ENCODE measurements around the gene FAM3B.

Gene FAM3B

DNA sequence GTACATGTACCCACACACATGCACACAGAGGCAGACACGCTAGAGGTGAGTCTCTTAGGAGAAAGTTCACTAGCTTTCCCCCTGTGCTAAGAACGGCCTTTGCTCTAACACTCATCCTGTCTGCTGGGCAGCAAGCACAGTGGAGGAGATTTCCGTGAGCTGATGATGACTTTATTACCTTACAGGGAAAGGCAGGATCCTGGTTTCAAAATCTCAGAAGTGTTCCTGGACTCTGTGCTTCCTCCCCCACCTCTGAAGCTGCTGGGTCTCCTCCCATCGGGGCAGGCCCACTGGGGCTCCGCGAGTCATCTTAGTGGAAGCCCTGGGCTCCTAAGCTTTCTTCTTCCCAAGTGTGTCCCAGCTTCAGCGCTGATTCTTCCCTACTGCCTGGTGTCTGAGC, 2.7 kb downstream of the FAM3B start:
- no peak for DNase-seq (ENCODE audit: low read depth)

DNA sequence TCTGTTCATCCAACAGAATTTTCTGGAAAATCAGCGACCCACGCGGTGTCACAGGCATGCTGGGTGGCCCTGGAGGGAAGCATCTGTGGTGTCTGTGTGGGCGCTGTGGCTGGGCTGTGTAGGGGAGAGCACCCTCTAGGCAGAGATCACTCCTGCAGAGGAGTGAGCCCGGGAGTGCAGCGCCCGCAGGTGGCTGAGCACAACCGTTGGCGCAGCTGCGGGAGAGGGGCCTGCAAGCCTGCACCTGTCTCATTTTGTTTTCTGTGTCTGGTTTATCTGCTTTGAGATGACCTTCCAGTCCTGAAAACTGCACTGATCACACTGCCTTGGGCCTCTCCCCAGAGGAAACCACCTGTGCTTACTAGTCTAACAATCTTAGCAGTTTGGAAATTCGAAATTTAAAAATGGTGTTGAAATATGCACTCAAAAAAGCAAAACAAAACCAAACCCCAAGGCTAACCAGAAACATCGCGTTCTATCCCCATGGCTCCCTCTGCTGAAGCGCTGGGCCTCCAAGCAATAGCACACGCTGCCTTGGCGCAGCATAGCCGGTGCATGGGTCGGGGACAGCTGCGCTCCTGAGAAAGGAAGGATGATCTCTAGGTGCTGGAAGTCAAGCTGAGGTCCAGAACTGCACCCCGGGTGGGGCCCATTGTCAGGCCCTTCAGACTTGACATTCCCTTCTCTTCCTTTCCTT, 4.8 kb downstream of the FAM3B start:
- no peak for DNase-seq (ENCODE audit: low read depth)

DNA sequence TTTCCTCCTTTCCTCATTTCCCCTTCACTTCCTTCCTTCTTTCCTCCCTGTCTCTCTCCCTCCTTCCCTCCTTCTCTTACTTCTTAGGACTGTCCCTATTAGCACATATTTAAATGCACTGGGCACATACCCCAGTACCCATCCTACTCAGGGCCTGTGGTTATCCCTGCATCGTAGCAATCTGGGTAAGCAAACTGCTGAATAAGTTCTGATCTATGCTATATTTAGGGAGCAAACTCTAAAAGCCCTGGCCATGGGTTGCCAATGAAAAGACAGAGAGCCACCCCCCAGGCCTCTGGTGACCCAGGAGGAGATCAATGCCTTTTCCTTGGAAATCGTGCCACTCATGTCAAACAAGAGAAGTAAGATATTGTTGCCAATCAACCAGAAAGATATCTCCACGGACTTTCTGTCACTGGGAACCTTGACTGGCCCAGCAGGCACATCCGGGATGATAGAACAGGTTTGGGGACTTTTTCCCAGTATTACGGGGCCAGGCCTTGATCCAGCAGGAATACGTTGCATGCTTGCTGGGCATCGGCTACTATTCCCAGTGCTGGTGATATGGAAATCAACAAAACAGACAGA, 5.4 kb downstream of the FAM3B start:
- no peak for DNase-seq (ENCODE audit: low read depth)

DNA sequence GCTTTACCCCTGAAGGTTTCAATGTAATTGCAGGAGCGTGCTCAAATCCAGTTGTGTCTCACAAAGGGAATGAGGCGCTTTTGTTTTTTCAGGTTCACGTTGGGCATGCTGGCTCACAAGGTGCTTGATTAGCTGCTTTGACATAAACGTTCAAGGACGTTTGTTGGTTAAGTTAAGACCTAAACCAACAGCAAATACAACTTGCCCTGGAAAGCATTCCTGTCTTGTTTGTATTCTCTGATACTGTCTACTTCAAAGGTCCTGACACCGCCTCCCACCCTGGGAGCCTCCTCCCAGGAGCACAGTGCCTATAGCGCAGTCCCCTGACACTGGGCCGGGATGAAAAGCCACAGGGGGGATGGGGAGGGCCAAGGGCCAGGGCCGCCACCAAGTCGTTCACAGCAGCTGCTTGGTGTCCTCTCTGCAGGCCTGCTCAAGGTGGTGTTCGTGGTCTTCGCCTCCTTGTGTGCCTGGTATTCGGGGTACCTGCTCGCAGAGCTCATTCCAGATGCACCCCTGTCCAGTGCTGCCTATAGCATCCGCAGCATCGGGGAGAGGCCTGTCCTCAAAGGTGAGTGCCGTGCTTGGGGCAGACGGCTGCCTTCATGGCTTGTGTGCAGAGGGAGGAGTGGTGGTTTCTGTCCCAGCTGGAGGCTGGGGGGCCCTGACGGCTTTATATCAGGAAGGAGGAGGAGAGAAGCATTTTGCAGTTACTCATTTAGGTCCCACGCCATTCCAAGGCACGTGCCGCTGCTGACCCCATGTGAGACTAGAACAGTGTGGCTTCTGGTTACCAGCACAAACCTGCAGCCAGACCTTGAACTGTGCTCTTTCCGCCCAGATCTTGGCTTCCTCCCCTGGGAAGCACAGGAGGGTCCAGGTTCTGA, 6.1 kb downstream of the FAM3B start:
- no peak for DNase-seq (ENCODE audit: low read depth)

DNA sequence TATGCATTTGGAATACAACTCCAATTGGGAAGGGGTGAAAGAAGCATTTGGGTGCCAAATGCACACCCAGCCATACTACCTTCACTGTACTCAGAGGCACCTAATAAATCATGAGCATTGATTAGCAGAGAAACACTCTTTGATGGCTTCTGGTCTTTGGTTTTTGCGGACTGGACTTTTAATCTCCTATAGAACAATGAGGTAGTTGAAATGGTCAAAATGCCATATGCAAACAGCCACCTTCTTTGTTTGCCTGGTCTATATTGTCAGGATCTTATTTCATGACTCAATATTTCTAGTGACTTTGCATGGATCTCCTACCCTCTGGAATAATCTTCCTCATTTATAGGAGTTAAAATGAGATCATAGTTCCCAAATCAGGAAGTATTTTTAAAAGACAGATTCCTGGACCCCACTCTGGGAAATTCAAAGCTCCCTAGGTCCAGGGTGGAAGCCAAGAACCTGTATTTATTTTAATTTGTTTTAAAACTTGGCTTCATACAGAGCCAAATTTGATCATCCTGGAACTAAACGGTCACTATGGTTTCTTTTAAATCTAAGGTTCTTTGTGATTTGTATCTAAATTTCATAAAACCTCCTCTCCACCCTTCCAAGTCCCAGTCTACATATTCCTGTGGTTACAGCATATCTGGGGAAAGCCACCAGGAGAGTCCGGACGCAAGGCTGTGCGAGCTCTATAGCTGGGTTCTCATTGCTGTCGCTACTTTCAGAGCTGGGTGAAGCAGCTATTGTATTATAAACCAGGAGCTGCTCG, 8.7 kb downstream of the FAM3B start:
- DNase-seq (ENCODE audit: low read depth) = no peak

DNA sequence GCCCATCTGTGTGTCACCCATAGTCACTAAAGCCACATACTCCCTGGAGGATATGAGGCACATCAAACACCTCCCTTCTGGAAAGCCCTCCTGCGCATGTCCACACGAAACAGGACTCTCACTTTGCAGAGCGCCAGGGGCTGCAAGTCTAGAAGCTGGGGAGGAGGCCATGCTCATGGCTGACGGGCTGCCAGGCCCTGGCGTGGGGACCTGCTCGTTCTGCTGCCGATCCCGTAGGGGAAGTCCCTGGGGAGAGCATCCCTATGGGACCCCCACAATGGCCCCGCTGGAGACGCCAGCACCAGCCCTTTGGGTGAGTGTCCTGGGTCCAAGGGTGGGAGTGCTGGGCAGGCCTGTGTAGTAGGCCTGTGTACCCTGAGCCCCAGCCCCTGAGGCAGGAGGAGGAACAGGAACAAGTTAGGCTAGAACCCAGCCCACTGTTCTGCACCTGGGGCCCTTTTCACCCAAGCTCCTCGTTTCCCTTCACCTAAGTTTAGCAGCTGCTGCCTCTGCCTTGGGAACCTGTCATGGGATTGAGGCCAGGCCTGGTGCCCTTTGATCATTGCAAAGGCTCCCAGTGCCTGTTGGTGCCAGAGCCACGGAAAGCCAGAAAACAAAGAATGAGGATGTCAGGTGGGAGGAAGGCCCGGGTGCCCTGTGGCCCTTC, 9.9 kb downstream of the FAM3B start:
- no peak for DNase-seq (ENCODE audit: low read depth)

DNA sequence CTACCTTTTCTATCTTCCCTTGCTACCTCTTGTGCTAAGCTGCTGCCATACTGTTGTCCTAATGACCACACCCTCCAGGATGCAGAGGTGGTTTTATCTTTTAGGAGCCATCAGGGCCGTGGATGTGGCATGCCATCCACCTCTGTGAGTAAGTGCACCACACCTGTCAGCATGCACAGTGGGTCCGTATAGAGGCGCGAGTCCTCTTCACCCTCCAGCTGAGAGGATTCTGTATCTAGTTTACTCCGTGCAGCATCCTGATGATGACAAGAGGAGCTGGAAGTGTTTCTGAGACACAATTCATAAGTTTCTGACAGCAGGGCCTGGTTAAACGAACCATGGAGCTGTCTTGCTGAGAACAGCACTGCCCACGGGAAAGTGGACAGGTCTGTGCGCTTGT, 11.2 kb downstream of the FAM3B start:
- DNase-seq (ENCODE audit: low read depth) = no peak

DNA sequence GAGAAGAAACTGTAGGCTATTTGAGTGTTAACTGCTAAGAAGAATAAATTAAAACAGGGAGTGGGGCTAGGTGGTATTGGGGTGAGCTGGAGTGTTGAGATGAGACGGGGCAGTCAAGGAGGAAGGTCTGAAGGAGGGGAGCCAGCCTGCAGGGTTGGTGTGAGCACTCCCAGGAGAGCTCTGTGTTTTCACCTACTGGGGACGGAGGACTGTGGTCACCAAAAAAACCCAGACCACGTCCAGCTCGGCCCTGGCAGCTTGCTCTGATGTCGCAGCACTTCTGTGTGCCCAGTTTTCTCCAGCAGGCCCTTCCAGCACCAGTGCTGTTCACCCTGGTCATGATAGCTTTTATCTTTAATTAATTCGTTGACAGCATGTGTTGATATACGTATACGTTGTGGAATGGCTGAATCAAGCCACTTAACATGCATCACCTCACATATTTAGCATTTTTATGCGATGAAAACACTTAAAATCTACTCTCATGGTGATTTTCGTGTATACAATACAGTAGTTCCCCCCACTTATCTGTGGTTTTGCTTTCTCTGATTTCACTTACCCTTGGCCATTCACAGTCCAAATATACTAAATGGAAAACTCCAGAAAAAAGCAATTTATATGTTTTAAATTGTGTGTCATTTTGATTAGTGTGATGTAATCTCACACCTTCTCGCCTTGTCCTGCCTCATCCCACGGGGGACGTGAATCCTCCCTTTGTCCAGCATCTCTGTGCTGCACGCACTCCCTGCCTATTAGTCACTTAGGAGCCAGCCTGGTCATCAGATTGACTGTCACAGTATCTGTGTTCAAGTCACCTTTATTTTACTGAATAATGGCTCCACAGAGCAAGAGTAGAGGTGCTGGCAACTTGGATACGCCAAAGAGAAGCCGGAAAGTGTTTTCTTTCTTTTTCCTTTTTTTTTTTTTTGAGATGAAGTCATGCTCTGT, 12.3 kb downstream of the FAM3B start:
- no peak for DNase-seq (ENCODE audit: low read depth)

DNA sequence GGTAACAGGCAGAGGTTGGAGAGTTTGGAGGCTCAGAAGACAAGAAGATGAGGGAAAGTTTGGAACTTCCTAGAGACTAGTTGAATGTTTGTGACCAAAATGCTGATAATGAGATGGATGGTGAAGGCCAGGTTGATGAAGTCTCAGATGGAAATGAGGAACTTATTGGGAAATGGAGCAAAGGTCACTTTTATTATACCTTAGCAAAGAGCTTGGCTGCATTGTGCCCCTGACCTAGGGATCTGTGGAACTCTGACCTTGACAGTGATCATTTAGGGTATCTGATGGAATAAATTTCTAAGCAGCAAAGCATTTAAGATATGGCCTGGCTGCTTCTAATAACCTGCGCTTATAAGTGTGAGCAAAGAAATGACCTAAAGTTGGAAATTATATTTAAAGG, 17.2 kb downstream of the FAM3B start:
- DNase-seq (ENCODE audit: low read depth) = no peak

DNA sequence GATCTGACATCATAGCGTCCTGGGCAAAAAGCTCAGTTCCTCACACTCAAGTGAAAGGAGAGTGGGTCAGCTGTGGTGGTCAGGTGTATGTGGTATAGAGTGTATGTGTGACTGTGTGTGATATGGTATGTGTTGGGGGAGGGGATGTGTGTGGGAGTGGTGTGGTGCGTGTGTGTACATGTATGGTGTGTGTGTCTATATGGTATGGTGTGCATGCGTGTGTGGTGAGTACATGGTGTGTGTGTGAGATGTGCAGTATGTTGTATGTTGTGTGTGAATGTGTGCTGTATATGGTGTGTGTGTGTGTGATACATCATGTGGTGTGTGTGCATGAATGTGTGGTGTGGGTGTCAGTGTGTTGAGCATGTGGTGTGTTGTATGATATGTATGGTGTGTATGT, 20.9 kb downstream of the FAM3B start:
- DNase-seq (ENCODE audit: low read depth) = no peak

DNA sequence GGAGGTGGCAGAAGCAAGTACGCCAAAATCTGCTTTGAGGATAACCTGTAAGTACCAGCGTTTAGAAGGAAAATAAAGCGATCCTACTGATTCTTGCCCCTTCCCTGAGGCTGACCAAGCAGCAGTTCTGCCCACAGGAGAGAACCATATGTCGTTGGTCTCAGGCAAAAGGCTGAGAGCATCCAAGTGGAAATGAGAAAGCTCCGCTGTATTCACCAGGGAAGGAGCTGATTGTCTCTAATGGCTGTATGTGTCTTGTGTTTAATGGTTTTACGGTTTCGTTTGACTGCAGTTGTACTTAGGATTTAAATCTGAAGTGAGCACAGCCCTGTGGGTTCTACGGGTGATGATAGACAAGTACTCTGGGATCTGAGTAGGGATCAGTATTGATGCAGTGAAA, 21.9 kb downstream of the FAM3B start:
- DNase-seq (ENCODE audit: low read depth) = no peak

DNA sequence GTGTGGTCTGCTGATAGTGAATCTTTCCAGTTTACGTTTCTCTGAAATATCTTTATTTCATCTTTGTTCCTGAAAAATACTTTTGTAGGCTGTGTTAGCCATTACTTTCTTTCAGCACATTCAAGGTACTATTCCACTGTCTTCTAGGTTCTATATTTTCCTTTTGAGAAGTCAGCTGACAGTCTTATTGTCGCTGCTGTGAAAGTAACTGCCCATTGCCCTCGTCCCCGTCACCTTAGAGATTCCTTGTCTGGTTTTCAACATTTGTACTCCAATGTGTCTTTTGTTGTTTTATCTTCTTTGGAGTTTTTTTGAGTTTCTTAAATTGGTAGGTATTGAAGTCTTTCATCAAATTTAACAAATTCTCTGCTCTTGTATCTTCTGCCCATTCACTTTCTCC, 25.4 kb downstream of the FAM3B start:
- no peak for DNase-seq (ENCODE audit: low read depth)

DNA sequence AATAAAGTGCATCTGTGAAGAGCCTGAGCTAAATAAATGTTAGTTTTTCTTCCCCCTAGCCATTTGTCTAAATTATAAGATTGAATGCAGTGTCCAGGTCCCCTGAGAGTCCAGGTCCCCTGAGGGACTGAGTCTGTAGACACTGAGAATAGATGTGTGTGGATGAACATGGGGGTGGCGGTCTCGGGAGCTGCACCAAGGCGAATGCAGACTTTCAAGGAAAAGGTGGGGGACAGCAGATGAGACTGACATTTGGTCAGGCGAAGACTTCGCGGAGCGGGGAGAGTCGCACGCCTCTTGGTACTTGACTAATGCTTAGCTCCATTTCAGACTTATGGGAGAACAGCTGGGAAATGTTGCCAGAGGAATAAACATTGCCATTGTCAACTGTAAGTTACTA, 27.5 kb downstream of the FAM3B start:
- no peak for DNase-seq (ENCODE audit: low read depth)

DNA sequence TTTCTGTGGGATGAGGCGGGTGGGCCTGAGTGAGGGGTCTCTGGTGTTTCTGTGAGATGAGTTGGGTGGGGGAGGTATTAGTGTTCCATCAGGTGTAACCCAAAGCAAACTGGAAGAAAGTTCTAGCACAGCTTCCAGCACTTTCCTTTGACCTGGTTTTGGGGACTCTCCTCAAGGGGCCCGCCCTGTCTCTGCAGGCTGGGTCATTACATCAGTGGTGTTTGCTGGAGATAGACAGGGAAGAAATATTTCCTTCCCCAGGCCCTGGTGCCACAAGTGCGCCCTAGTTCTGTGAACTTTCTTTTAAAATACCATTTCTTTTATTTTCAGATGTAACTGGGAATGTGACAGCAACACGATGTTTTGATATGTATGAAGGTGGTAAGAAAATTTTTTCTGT, 28.8 kb downstream of the FAM3B start:
- DNase-seq (ENCODE audit: low read depth) = no peak

DNA sequence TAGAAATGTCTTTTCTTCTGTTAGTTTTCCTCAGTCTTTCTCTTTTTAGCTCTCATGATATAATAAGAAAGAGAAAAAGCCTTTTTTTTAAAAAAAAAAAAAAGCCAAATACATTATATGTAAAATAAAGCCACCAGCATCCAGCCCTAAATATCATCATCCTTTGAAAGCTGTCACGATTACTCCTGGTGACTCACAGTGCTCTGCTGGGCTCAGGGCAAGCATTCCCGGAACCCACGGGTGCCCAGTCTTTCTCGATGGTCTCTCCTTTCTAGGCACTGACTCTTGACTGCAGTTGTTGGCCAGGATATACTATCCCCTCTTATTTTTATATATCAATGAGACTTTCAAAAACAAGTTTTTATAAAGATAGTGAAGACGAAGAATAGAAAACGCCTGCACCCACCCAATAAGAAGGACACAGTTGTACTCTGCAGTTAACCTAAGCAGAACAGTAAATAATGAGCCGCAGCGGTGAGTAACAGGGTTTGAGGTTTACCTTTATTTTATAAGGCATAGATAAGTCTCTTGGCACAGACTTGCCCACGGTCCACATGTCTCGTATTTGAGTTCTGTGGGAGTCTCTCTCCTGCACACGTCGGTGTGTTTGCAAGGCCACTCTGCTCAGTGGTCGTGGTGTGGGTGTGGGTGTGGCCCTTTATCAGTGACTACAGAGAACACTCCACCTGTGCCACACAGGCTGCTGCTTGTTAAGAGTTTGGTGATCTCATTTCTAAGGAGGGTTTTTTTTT, 29.5 kb downstream of the FAM3B start:
- no peak for DNase-seq (ENCODE audit: low read depth)

DNA sequence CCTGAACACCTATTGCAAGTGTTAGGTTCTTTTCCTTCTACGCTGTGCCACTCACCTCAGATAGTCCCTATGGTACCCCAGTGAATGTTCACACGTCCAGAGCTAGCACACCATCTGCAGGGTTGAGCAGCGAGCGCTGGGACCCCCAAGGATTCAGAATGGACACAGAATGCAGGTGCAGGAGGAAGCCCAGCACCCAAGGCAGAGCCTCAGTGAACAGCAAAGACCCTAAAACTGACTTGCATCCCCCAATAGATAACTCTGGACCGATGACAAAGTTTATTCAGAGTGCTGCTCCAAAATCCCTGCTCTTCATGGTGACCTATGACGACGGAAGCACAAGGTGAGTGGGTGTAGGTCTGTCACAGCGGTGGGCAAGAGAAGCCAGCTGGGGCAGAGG, 30.2 kb downstream of the FAM3B start:
- DNase-seq (ENCODE audit: low read depth) = no peak

DNA sequence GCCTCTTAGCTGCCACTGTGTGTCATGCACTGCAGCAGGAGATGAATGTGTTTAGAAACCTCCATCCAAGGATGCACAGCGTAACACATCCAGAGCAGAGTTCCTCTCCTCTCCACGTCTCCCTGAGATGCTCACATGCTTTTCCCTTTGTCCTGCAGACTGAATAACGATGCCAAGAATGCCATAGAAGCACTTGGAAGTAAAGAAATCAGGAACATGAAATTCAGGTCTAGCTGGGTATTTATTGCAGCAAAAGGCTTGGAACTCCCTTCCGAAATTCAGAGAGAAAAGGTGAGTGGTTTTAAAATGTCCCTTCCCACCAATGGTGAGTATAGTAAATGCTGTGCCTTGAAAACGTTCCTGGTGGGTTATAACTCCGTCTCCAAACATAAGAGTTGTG, 31.8 kb downstream of the FAM3B start:
- no peak for DNase-seq (ENCODE audit: low read depth)

DNA sequence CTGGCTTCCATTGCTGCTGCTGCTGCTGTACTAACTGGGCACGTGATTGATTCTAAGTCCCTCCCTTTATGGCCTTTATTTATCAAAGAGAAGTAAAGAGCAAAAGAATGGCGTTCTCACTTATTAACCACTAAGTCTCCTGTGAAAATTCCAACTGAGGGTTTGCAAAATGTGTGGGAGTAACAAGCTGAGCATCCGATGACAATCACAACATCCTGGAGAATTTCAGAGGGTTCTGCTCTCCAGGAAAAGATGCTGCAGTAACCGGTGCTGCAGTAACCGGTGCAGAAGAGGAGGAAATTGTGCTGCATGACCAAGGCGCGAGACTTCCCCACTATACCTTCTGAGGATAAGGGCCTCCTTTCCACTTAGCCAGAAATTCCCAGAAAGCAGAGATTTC, 32.5 kb downstream of the FAM3B start:
- no peak for DNase-seq (ENCODE audit: low read depth)

DNA sequence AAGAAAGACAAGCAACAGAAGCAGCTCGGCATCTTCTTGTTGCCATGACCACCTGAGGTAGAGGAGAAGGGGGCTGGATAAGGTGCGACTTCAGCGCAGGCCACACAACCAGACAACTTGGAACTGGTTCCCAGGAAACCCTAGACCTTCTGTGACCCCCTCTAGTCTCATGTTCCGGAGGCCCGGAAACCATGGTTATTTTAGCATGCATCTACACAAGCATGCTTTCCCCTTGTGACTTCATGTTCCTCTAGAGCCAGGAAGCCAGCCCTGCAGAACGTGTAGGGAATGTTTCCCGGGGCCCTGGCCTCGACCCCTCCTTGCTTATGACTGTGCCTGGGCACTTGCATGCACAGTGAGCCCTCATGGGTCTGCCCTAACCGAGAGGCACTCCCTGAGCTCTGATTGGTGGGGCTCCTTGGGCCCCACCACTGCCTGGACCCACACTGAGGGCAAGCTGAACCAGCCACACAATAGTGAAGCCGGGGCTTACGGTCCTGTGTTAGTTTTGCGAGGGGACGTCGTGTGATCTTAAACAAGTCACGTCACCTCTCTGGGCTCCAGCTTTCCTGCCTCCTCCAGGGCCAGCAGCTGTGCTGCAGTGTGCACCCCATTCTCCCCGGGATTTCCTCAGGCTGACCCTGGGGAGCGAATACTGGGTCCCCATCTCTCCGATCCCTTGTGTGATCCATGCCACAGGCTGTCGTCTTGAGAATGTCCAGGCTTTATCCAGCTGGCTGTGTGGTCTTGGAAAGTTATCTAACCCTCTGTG, 33.2 kb downstream of the FAM3B start:
- no peak for DNase-seq (ENCODE audit: low read depth)
